ENCODE results near the gene GLI3. TPM values are rescaled to one million over a fixed set of nuclear protein-coding genes. Genes with fewer than 3 reads are reported as not detected.

GLI3 gene
- polyA plus RNA-seq, 3 donors, result 13.3 to 16.8 (median 16.5) TPM

DNA sequence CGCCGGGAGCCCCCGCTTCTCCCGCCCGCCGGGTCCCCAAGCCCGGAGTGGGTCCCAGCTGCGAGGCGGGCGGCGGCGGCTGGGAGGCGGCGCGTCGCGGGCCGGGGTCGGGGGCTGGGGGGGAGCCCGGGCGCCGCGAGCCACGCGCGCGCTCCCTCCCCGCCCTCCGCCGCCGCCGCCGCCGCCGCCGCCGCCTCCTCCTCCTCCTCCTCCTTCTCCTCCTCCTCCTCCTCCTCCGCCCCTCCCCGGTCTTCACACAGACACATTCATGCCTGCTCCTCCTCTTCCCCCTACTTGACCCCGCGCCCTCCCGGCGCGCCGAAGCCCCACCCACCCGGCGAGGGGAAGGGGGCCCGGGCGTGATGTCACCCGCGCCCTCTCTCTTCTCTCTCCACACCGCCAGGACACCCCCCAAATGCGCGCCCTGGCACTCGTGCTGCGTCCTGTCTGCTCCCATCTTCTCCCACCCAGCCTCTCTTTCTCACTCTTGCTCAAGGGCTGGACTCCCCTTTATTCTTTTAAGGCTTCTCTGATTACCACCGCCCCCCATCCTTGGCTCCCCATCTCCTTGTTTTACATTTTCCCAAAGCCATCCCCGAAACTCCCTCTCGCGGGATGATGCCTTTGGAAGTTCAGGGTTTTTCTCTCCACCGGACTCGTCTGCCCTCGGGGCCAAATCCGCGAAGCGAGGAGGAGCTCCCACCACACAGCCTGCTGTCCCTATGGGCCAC lies 967 bp upstream of the GLI3 start:
- DNase-seq, result no peak

DNA sequence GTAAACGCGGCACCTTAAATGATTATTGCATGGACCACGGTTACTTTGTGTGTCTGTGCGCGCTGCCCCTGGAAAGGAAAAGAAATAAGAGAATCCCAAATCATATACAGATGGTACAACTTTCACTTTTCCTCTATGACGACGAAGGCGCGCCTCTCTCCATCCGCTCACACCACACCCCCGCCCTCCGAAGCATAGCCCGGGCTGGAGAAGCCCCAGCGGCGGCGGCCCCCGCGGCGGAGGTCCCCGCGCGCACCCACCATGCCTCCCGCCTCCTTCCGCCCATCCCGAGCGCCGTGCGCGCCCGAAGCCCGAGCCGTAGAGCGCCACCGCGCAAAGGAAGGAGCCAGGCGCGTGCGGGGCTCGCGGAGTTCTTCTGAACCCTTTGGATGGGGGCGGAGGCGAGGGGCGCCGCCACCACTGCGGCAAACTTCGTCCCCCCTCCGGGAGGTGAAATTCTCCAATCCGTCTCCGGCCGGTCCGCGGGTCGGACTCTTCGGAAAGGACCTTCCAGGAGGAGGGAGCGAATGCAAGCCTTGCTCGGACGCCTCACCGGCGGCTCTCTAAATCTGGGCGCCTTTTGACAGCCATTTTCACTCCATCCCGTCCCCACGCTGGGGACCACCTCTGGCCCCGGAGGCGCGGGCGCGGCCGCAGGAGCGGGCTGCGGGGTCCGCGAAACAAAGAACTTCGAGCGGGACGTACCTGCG lies 588 bp downstream of the GLI3 start:
- DNase-seq, result no peak

DNA sequence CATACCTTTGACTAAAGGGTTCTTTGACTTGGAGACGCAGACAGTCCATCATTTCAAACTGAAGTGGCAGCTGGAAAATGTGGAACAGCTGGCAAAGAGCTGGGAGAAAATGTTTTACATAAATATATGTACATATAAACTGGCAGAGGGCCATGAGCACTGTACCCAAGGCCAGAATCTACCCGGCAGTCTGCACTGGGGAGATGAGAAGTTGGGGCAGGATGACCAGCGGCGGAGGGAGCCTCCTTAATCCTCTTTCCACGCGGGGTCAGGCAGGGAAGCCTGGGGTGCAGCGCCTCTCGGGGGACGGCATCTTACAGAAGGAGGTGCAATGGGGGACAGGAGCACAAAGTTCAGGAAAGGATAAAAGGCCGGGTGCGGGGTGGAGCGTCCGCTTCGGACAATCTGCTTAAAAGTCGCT lies 1.3 kb downstream of the GLI3 start:
- no peak for DNase-seq

DNA sequence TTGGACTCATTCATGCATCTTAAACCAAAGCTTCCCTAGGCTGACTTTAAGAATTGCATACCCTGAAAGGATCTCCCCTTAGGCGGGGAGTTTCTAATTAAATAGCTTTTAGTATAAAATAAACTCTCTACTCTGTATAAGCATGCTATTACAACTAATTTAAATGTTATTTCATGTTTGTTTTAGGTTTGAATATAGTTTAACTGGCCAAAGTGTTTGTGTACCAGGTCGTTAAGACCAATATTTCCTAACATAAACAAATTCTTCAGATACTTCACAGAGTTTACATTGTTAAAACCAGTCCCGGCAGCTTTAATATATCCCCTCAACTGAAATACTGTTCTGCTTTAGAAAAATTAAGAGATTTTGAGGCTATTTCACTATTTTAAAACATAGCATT lies 2.3 kb downstream of the GLI3 start:
- no peak for DNase-seq

DNA sequence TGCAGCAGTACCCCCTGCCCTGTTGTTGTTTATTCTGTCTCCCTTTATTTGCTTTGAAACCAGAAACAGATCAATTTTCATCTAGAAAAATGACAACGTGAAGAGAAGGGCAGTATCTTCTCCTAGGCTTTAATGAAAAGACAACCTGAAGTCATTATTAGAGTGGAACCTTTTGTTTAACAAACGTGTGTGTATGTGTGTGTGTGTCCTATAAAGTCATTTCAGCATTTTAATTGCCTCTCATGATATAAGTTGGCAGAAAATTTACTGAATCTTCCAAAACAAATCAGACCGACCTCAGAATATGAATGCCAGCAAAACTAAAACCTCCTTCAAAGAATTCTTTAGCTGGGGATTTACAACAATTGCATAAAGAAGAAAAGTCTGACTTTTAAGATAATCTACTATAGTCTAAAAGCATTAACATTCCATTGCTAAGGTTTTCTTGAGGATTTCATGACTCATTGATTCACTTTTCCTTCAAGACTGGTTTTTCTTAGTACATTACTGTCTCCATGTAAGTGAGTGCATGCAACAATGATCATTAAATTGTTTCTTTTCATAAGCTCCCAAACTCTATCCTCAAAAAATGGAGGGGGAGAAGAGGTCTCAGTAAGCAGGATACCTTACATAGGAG lies 3.2 kb downstream of the GLI3 start:
- DNase-seq, result no peak

DNA sequence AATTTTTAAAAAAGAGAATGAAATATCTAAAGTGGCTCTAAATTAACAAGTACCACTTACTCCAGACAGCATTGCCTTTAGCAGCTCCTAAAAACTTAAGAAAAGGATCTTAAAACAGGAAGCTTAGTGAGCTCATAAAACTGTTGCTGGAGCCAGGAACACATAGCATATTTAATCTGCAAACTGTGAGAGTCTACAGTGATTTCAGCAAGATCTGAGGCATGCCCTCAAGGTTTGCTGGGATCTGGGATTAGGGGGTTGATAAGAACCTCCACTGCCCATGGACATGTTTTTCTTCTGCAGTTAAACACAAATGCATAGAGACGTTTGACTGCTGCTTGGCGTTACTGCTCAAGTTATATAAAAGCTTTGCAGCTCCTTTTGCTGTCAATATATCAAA lies 3.8 kb downstream of the GLI3 start:
- DNase-seq, result no peak

DNA sequence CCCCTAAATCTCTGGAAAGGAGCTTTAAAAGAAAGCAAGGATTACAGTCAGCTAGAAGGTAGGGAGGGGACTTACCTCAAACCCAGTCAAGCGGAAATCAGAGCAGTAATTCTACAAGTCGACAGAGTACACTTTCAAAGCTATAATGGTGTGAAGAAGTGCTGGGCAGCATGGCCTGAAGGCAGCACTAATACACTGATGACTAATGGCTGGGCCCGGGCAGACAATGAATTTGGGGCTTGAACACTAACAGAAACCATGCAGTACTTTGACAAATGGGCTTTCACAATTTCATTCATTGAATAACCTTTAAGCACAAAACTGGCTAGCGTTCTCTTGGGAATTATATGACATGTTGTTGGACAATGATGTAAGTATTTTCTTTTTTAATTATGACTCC lies 4.7 kb downstream of the GLI3 start:
- DNase-seq, result no peak

DNA sequence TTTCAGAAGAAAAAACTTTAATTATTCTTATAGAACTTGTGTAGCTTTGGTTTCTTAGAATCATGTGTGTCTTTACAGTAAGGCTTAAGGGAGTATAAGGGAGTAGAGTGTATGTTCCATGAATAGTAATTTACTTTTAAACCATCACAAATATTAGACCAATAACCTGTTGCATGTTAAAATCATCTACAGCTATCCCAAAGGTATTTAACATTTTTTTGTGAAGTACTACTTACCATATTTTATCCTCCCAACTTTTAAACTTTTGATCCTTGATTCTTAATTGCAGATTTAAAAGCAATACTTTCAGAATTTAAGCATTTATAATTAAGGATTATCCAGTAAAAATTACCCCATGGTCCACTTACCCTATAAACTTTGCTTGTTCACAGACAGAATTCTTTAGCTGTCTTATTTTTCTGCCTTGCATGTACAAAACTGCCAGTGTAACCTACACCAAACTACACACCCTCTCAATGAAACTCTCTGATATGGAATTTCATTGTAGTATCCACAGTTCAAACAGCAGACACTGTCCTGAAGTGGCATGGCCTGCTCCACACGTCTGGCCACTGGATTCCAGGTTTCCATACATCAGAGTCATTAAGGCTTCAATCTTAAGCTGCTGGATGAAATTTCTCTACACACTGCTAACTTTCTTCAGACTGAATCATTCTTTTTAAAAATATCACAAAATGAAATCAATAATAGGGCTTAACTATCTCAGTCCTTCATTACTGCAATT lies 5.8 kb downstream of the GLI3 start:
- DNase-seq, result no peak

DNA sequence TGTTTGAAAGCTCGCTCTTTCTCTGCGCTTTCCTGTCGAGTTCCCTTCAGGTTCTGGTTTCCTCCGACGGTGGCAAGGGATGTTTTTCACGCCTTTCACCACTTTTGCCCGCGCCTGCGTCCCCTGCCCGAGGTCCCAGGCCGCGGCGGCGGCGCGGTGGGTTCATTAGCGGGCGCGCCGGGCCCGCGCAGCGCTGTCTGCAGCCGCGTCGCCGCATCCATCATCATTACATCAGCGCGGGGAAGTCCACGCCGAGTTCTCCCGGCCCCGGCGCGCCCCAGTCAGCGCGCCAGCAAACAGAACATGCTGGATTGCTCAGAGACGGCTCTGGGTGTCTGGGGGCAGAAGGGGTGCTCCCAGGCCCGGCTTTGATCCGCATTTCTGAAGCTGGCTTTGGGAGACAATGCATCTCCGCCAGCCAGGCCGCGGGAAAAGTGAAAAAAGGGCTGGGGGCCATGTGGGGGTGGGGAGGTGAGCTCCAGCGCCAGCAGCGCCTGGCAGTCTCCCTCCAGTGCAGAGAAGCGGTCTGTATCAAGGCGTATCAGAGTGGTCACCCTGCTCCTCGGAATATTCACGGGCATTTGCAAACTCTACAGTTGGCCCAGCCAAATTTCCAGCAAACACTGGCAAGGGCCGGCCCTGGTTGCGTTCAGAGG lies 8.9 kb downstream of the GLI3 start:
- no peak for DNase-seq

DNA sequence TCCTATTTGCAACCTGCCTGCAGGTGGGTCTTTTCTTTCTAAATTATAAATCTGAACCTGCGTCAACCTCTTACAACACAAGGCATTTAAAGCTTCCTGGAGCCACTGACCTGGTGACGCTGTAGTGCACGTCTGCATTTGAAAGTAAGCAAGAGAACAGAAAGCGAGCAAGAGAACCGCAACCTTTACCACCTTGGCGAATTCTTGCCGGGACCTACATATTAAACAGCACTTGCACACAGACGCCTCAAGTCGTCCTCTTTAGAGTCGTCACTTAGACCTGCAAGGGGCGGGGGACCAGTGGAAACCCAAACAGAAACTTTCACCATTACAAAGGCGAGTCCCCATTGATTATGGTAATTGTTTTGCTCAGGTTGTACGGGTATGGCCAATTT lies 9.5 kb downstream of the GLI3 start:
- no peak for DNase-seq

DNA sequence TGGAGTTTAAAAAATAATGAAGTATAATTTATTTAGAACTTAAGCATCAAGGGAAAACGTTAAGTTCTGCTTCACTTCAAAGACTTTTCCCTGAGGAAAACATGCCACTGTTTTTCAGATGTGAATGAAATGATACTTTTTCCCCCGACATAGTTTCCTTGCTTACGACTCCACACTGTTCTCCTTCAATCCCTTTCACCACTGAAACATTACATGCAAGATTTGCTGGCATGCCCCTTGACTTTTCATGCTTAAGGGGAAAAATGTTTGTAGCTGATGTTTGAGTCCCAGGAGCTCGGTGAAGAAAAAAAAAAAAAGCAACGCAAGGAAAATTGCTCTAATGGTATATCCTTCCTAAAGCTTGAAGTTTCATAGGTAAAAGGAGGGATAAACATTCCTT lies 10.0 kb downstream of the GLI3 start:
- no peak for DNase-seq

DNA sequence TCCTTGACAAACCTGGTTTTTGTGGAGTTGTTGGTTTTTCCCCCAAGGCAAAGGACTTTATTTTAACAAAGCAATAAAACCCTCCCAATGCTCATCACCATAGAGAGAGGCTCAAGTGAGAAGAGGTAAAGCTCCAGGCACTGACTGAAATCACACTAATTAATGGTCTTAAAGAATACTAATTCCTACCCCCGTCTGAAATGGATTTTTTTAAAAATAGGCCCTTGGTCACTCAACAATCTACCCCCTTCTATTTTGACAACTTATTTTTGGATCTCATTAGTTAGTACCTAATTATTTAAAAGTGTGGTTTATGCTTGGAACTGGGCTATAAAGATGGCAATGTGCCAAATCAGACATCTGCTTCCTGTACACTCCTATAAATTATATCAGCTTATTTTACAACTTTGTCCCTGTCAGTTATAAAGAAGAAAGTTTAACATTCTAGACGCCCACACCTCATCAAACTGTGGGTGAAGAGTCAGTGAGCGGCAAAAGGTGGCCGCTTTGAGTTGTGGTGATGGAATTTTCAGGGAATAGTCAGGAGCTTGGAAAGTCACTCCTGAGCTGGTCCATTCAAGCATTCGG lies 10.6 kb downstream of the GLI3 start:
- no peak for DNase-seq

DNA sequence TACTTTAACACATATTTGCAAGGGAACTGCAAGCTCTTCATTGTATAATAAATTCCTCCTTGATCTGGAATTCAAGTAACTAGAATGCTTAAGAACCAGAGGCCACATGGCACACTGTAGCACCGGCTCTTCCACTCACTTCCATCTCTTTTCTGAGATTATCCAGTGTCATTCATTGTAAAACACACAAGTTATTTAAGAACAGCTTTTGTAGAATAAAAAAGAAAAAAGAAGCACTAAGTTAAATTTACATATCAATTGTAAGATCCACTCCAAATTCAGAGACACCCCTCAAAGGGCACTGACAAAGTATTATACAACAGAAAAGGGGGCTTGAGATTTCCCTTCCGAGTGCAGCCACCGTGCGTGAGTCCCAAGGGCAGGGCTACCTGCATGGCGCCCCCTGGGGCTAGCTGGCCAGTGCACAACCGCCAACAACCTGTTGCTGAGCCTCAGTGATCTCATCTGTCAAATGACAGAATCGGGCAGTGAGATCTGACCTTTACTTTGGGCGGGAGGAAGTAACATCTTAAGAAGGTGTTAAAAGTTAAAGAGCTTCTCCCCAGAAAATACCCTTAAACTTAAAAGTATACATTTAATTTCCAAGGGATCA lies 12.5 kb downstream of the GLI3 start:
- no peak for DNase-seq

DNA sequence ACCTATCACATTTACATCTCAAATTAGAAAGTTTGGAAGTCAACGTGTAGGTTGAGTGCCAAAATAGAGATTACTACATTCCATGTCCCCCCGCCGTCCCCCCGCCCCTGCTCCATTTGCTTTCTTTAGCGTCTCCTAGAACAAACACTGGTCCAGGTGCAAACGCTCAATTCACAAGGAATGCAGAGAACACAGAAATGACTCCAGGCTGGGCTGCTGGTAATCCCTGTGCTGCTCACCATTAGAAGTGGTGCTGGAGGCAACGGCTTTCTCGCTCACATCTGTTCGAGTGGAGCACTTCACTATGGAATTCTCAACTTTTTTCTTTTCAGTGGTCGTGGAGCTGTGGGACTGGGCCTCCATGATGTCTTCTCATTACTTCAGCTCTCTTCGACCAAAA lies 14.1 kb downstream of the GLI3 start:
- DNase-seq, result no peak

DNA sequence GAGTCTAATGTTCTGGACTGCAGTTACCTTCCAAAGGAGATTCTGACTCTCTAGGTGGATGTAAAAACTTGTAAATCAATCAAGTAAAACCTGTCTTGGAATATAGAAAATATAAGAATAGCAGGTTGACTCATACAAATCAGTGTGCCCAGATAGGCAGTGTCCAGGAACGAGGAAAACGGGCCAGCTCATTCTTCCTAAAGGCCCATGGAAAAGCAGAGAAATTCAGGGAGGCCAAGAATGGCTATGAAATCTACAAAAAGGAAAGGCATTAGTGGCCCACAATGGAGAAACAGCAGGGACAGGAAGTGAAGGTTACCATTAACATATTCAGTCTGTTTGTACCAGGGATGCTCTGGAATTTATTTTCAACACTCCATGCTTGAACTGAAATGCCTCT lies 14.9 kb downstream of the GLI3 start:
- no peak for DNase-seq

DNA sequence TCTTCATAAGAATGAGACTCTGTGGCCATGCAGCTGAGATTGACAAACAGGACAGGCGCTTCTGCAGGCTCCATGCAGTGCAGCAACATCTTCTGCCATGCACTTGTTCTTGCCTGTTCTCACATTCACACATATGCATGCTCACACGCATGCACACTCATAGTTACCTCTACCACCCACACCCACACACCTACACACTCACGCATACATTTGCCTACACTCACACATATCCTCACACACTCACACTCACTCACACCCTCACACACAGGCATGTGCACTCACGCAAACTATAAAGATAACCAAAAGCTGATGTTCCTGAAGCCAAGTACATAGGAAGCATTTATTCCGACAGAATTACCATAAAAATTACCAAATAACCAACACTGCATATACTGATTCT lies 15.7 kb downstream of the GLI3 start:
- DNase-seq, result no peak

DNA sequence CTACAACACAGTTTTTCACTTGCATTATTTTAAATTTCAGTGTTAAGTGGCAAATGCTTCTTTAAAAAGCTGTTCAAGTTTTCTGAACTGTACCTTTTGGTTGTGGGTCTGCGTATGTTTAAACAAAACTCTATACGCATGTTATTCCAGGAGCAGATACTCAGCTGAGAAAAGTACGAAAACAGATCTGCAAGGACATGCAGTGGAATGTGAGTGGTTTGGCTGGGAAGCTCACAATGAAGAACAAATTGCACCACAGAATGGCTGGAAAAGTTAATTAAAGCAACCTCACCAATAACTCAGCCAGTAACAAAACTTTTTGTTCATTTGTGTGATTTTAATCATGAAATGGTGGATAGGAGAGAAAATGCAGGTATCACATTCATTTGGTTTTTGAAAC lies 17.6 kb downstream of the GLI3 start:
- DNase-seq, result no peak

DNA sequence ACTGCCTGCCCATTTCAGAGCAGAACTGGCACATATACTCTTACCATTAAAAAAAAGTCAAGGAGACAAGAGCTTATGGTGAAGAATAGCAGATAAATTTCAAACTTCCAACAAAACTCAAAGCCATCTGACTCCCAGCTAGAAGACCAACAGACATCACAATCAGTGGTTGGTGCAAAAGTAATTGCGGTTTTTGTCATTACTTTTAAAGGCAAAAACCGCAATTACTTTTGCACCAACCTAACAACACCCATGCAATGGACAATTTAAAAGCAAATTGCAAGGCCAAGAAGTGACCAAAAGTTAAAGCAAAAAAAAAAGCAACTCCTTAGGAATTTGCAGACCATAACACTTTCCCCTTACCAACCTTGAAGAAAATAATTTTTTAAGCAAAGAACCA lies 18.8 kb downstream of the GLI3 start:
- DNase-seq, result no peak

DNA sequence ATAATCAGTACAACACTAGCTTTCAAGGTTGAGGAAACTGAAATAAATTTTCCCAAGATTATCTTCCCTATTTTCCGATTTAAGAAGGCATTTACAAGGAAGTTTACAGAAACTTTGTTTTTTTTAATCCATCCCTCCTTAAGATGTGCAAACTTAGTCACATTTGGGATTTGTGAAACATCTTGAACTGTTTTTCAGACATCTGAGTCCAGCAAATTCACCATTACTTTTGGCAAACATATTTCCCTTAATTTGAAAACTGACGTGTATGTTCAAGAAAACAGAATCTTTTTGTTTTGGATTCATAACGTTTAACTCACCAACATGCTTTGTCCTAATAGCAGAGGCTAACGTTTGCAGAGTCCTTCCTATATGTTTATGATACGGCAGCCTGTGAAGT lies 19.5 kb downstream of the GLI3 start:
- no peak for DNase-seq

DNA sequence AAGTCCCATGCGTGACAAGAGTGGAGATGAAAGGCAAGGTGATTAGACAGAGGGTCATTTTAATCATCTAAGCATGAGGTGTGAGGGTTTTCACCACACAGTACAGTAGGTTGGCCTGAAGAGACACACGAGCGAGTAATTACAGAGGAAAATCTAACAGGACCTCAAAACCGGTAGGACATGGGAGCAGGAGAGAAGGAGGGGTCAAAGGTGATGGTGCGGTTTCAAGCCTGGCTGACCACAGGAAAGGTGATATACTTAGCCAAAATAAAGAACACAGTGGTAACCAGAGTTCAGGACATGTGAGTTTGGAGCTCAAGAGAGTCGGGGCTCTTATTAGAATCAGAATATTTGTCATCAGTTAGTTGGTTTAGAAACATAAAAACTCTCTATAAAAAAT lies 20.0 kb downstream of the GLI3 start:
- no peak for DNase-seq

DNA sequence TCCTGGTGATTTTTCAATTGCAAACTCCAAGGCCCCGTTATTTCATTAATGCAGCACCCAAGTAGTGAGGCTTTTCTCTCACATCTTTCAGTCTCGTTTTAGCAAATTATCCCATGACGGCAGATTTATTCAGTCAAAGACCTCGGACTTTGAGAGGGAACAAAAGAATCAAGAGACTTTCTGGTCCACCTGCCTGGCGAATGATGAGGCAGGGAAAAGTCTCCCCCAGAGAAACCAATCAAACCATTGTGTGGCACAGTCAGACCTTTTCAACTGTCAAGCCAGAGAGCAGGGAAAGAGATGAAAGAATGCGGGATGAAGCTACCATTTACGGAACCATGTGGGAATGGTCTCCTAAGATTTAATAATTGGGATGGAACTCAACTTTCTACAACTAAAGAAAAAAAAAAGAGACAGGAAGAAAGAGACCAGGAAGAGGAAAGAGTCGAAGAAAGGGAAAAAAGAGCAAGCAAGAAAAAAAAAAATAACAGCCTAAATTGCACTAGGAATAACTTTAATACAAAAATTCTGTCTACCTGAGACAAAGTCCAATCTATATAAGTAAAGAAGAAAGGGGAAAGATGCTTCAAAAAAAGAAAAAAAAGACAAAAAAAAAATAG lies 22.8 kb downstream of the GLI3 start:
- DNase-seq, result no peak

Data from renal pelvis (tissue), 4 donors.